Ascending aorta (tissue), 2 donors: Measurements from ENCODE around the gene OPRL1. TPM values are rescaled to one million over a fixed set of nuclear protein-coding genes. Genes with fewer than 3 reads are reported as not detected.

Source experiments
- DNase-seq, 2 donors: peaks; one replicate each; pipeline ENCODE4 v3.0.0-alpha.2; 2019; ENCODE audit warnings: low spot score in 2 of 2
- H3K27ac ChIP-seq, 2 donors: fragments of 200-600 bp; sonication (generic); one replicate each; pipeline ENCODE4 v1.5.1; 2016 to 2017; ENCODE audit warnings: mild to moderate bottlenecking in 1 of 2
- H3K27me3 ChIP-seq: fragments of 200-600 bp; sonication (generic); one replicate; pipeline ENCODE4 v1.5.1; 2017
- H3K36me3 ChIP-seq, 2 donors: fragments of 200-600 bp; sonication (generic); one replicate each; pipeline ENCODE4 v1.5.1; 2016
- H3K4me1 ChIP-seq, 2 donors: fragments of 200-600 bp; sonication (generic); one replicate each; pipeline ENCODE4 v1.5.1; 2016 to 2017; ENCODE audit warnings: mild to moderate bottlenecking in 1 of 2
- H3K4me3 ChIP-seq, 2 donors: fragments of 200-600 bp; sonication (generic); one replicate each; pipeline ENCODE4 v1.5.1; 2016 to 2017; ENCODE audit warnings: mild to moderate bottlenecking in 1 of 2
- H3K9me3 ChIP-seq, 2 donors: fragments of 200-600 bp; sonication (generic); one replicate each; pipeline ENCODE4 v1.5.1; 2016
- CTCF ChIP-seq, 3 experiments: fragments of 200-600 bp in 2 of 3; fragments of 450-650 bp in 1 of 3; sonication (generic) in 2 of 3; IDR thresholded peaks; one replicate each; pipeline ENCODE4 v1.5.1; 2016 to 2019; ENCODE audit warnings: antibody characterized with exemption in 3 of 3, mild to moderate bottlenecking in 1 of 3, moderate library complexity in 1 of 3
- intact Hi-C: fragments of 100-400 bp; cut with DNase I; formaldehyde crosslinking; loops from one replicate; pipeline ENCODE4 v1.15.1; 2023
- total RNA-seq: library from RNA; depleted of rRNA; stranded (reverse); fragments of >200 nt; gene quantifications from one replicate; pipeline ENCODE4 v1.1.0, GENCODE V29; 2016

Gene OPRL1
- total RNA-seq, 1 donor from 2014 or later = 0.21 TPM

GRCh38 chr20:64101731-64102621, 22.1 kb downstream of the OPRL1 start:
- Histone ChIP-seq H3K9me3 (no peaks in the 10 kb centered on the region), H3K36me3 (no peaks in the 10 kb centered on the region), H3K4me1 (no peaks in the 10 kb centered on the region), H3K4me3 (peak overlapping the region; percentile 42 to 45), H3K27me3 (peaks cover 4% of the 10 kb centered on the region), H3K27ac (no peak overlapping the region)
- intact Hi-C loops = no loop called here
- DNase-seq = no peak
- peak; percentile 16 to 46 (median 20) for TF ChIP-seq CTCF (IDR thresholded peaks at IDR 0.05)

DNA sequence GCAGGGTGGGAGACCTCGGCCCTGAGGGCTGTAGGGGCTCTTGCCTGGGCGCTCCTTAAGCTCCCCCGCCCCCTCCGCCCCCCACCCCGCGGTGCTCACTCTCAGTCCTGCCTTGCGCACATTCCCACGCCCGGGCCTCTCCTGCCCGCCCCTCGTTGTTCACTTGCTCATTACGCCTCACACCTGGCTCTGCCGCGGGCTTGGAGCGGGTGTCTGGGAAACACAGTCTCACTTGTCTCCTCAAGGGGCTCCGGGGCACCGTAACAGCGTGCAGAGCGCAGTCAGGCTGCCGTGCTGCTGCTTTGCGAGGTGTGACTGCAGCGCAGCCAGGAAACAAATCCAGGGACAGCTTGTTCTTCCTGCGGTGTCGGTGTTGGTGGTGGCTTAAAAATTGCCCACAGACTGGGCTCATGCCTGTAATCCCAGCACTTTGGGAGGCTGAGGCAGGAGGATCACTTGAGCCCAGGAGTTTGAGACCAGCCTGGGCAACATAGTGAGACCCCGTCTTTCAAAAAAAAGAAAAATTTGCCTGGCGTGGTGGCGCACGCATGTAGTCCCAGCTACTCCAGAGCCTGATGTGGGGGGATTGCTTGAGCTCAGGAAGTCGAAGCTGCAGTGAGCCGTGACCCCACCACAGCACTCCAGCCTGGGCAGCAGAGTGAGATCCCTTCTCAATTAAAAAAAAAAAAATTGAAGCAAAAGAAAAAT, 22.9 kb downstream of the OPRL1 start:
- DNase-seq = no peak
- Histone ChIP-seq H3K27me3 (peaks cover 4% of the 10 kb centered on the region), H3K4me3 (peak overlapping the region in 1 of 2 donors; percentile 45), H3K27ac (no peak overlapping the region), H3K9me3 (no peaks in the 10 kb centered on the region), H3K36me3 (no peaks in the 10 kb centered on the region), H3K4me1 (no peaks in the 10 kb centered on the region)
- TF ChIP-seq CTCF (IDR thresholded peaks at IDR 0.05) = no peak
- intact Hi-C loops = no loop called here

DNA sequence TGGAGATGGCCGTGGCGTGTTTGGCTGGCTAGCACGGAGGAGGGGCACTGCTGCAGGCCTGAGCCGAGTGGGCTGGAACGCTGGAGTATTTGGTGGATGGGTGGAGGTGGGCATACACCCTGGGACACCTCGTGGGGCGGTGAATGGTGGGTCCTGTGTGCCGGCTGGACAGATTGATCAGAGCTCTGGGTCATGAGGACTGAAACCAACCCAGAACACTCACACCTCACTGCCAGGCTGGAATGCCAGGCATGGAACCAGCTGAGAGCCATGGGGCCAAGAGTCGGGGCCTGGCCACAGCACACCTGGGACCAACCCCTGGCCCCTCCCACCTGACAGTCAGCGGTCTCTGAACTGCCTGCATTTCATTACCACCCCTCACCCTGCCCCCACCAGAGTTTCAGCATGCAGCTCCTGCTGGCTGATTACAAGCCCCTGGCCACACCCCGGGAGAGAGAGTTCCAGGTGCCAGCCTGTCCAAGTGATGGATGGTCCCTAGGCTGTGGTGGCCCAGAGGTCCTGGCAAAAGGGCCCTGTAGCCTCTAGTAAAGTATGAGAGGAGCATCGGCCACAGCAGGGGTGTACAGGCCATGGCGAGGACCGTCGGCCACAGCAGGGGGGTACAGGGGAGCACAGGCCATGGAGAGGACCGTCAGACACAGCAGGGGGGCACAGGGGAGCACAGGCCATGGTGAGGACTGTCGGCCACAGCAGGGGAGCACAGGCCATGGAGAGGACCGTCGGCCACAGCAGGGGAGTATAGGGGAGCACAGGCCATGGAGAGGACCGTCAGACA, 24.2 kb downstream of the OPRL1 start:
- Histone ChIP-seq H3K27me3 (peaks cover 4% of the 10 kb centered on the region), H3K4me3 (no peak overlapping the region), H3K36me3 (no peaks in the 10 kb centered on the region), H3K4me1 (no peaks in the 10 kb centered on the region), H3K27ac (no peak overlapping the region), H3K9me3 (no peaks in the 10 kb centered on the region)
- DNase-seq = peak; percentile 4 to 56
- intact Hi-C loops = no loop called here
- TF ChIP-seq CTCF (IDR thresholded peaks at IDR 0.05) = no peak

GRCh38 chr20:64104667-64105451, 25.0 kb downstream of the OPRL1 start:
- DNase-seq = peak in 1 of 2 donors; percentile 52
- TF ChIP-seq CTCF (IDR thresholded peaks at IDR 0.05) = no peak
- Histone ChIP-seq H3K4me1 (no peaks in the 10 kb centered on the region), H3K4me3 (no peak overlapping the region), H3K9me3 (no peaks in the 10 kb centered on the region), H3K36me3 (no peaks in the 10 kb centered on the region), H3K27ac (no peak overlapping the region), H3K27me3 (peaks cover 4% of the 10 kb centered on the region)
- intact Hi-C loops = no loop called here
